Measurements from ENCODE around the gene MLIP.

Gene MLIP

GRCh38 chr6:54193560-54193959, 82.3 kb downstream of the MLIP start:
- TF ChIP-seq ZBTB7A (IDR thresholded peaks at IDR 0.05; ENCODE audit: low read depth) (no peak), YY1 (IDR thresholded peaks at IDR 0.05; ENCODE audit: low read depth) (no peak), RAD21 (IDR thresholded peaks at IDR 0.05; ENCODE audit: low read depth) (no peak), CEBPB (IDR thresholded peaks at IDR 0.05) (no peak), TEAD4 (IDR thresholded peaks at IDR 0.05) (no peak), CREB1 (IDR thresholded peaks at IDR 0.05; ENCODE audit: low read depth) (no peak), NFIC (IDR thresholded peaks at IDR 0.05) (no peak)

- no peak for TF ChIP-seq CEBPB (IDR thresholded peaks at IDR 0.05)
Observed at GRCh38 chr6:54194067-54194466, 82.8 kb downstream of the MLIP start.

GRCh38 chr6:54195637-54196036, 84.4 kb downstream of the MLIP start:
- TF ChIP-seq FOXM1 (IDR thresholded peaks at IDR 0.05; ENCODE audit: borderline replicate concordance, low read depth) (no peak), CREB1 (IDR thresholded peaks at IDR 0.05; ENCODE audit: low read depth) (no peak), TCF12 (IDR thresholded peaks at IDR 0.05; ENCODE audit: low read depth) (no peak), ZBTB7A (IDR thresholded peaks at IDR 0.05; ENCODE audit: low read depth) (no peak), CEBPB (IDR thresholded peaks at IDR 0.05) (no peak), MAX (IDR thresholded peaks at IDR 0.05) (no peak), YY1 (IDR thresholded peaks at IDR 0.05; ENCODE audit: low read depth) (no peak), TAF1 (IDR thresholded peaks at IDR 0.05; ENCODE audit: low read depth) (no peak), REST (IDR thresholded peaks at IDR 0.05; ENCODE audit: low read depth) (no peak), RAD21 (IDR thresholded peaks at IDR 0.05; ENCODE audit: low read depth) (no peak), EGR1 (IDR thresholded peaks at IDR 0.05) (no peak), NFIC (IDR thresholded peaks at IDR 0.05) (no peak), TEAD4 (IDR thresholded peaks at IDR 0.05) (no peak), USF1 (IDR thresholded peaks at IDR 0.05) (no peak), EP300 (IDR thresholded peaks at IDR 0.05; ENCODE audit: borderline replicate concordance) (no peak)

GRCh38 chr6:54196905-54197304, 85.7 kb downstream of the MLIP start:
- TF ChIP-seq FOXM1 (IDR thresholded peaks at IDR 0.05; ENCODE audit: borderline replicate concordance, low read depth) (no peak), MAX (IDR thresholded peaks at IDR 0.05) (no peak), CEBPB (IDR thresholded peaks at IDR 0.05) (no peak), TEAD4 (IDR thresholded peaks at IDR 0.05) (no peak), CREB1 (IDR thresholded peaks at IDR 0.05; ENCODE audit: low read depth) (no peak), YY1 (IDR thresholded peaks at IDR 0.05; ENCODE audit: low read depth) (no peak), NFIC (IDR thresholded peaks at IDR 0.05) (no peak), REST (IDR thresholded peaks at IDR 0.05; ENCODE audit: low read depth) (no peak), TCF12 (IDR thresholded peaks at IDR 0.05; ENCODE audit: low read depth) (no peak), RAD21 (IDR thresholded peaks at IDR 0.05; ENCODE audit: low read depth) (no peak), EGR1 (IDR thresholded peaks at IDR 0.05) (no peak), USF1 (IDR thresholded peaks at IDR 0.05) (no peak), TAF1 (IDR thresholded peaks at IDR 0.05; ENCODE audit: low read depth) (no peak)

- TF ChIP-seq TEAD4 (IDR thresholded peaks at IDR 0.05) (no peak), CREB1 (IDR thresholded peaks at IDR 0.05; ENCODE audit: low read depth) (no peak), RAD21 (IDR thresholded peaks at IDR 0.05; ENCODE audit: low read depth) (no peak), TCF12 (IDR thresholded peaks at IDR 0.05; ENCODE audit: low read depth) (no peak), NFIC (IDR thresholded peaks at IDR 0.05) (no peak)
Observed at GRCh38 chr6:54198134-54198533, 86.9 kb downstream of the MLIP start.

GRCh38 chr6:54204921-54205591, 93.8 kb downstream of the MLIP start:
- TF ChIP-seq NFIC (IDR thresholded peaks at IDR 0.05) (peak; percentile 36; the same call in 1 of the 2 replicates), TCF12 (IDR thresholded peaks at IDR 0.05; ENCODE audit: low read depth) (peak; percentile 48; the same call in 1 of the 2 replicates), EP300 (IDR thresholded peaks at IDR 0.05; ENCODE audit: borderline replicate concordance) (peak; percentile 53; the same call in 1 of the 2 replicates), FOXM1 (IDR thresholded peaks at IDR 0.05; ENCODE audit: borderline replicate concordance, low read depth) (0 out of 2 replicates have a peak, but pooled peaks have one; percentile 18), RAD21 (IDR thresholded peaks at IDR 0.05; ENCODE audit: low read depth) (no peak), MAX (IDR thresholded peaks at IDR 0.05) (no peak)

All from Ishikawa (cell line).